NK-92 (cell line): Measurements from ENCODE around the gene ADAMTS16.

ENCODE experiments used
- DNase-seq: peaks from one replicate; lab custom pipeline; 2025; ENCODE audit not compliant: unreplicated experiment; lab: John Stamatoyannopoulos, UW

ADAMTS16 gene

GRCh38 chr5:5308319-5308718 is 168.2 kb downstream of the ADAMTS16 start:
- DNase-seq, result no peak

GRCh38 chr5:5309645-5310044 is 169.5 kb downstream of the ADAMTS16 start:
- DNase-seq, result no peak

- DNase-seq, result no peak
Observed at GRCh38 chr5:5313101-5313635, 173.0 kb downstream of the ADAMTS16 start.

- DNase-seq, result no peak
Observed at GRCh38 chr5:5314166-5314565, 174.0 kb downstream of the ADAMTS16 start.

GRCh38 chr5:5314626-5315025 is 174.5 kb downstream of the ADAMTS16 start:
- no peak for DNase-seq

- no peak for DNase-seq
Observed at GRCh38 chr5:5315068-5315980, 175.2 kb downstream of the ADAMTS16 start.

GRCh38 chr5:5316334-5316733 is 176.2 kb downstream of the ADAMTS16 start:
- DNase-seq, result no peak

GRCh38 chr5:5317976-5318375 is 177.8 kb downstream of the ADAMTS16 start:
- no peak for DNase-seq

GRCh38 chr5:5318426-5319190 is 178.5 kb downstream of the ADAMTS16 start:
- no peak for DNase-seq

GRCh38 chr5:5320062-5320805 is 180.1 kb downstream of the ADAMTS16 start:
- DNase-seq, result no peak

GRCh38 chr5:5321137-5321536 is 181.0 kb downstream of the ADAMTS16 start:
- no peak for DNase-seq

GRCh38 chr5:5323551-5323950 is 183.4 kb downstream of the ADAMTS16 start:
- no peak for DNase-seq

- DNase-seq, result no peak
Observed at GRCh38 chr5:5326115-5326758, 186.1 kb downstream of the ADAMTS16 start.

- DNase-seq, result no peak
Observed at GRCh38 chr5:5327126-5327525, 187.0 kb downstream of the ADAMTS16 start.

GRCh38 chr5:5330728-5331452 is 190.8 kb downstream of the ADAMTS16 start:
- DNase-seq, result no peak

GRCh38 chr5:5331848-5332247 is 191.7 kb downstream of the ADAMTS16 start:
- no peak for DNase-seq

- DNase-seq, result no peak
Observed at GRCh38 chr5:5332287-5332686, 192.2 kb downstream of the ADAMTS16 start.

- no peak for DNase-seq
Observed at GRCh38 chr5:5335107-5335506, 195.0 kb downstream of the ADAMTS16 start.

- DNase-seq, result no peak
Observed at GRCh38 chr5:5335700-5336264, 195.7 kb downstream of the ADAMTS16 start.

- DNase-seq, result no peak
Observed at GRCh38 chr5:5339257-5339656, 199.1 kb downstream of the ADAMTS16 start.
